Measurements from ENCODE around the gene IFT122.
A peak's percentile ranks its signal among the peaks of the same experiment; 100 is the strongest.

Gene IFT122

DNA sequence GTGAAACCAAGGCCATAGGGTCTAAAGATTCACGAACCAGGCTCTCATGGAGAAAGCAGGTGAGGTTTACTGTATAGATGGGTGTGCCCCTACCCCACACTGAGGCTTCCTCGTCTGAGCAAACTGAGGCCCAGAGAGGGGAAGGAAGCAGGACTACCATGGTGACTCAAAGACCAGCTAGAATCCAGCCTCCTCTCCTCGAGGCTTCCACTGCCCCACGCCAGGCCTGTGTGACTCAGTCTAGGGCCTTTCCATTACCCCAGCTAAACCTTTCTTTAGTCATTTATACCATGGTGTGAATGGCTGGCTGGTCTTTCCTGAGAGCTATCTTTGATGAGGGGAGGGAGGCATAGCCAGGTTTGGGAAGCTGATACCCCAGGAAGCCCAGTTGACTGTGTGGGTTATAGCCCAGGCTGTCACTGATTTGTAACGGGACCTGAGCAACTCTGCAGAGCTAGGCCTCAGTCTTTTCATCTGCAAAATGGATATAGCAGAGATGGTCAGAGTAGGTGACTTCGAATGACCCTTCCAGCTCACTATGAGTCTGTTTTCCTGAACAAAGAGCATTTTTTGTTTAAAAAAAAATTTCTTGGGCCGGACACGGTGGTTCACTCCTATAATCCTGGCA lies 85.4 kb downstream of the IFT122 start:
- DNase-seq (ENCODE audit: low read depth in 1 of 2, low spot score in 1 of 2): no peak
- TF ChIP-seq, protein P1, sequence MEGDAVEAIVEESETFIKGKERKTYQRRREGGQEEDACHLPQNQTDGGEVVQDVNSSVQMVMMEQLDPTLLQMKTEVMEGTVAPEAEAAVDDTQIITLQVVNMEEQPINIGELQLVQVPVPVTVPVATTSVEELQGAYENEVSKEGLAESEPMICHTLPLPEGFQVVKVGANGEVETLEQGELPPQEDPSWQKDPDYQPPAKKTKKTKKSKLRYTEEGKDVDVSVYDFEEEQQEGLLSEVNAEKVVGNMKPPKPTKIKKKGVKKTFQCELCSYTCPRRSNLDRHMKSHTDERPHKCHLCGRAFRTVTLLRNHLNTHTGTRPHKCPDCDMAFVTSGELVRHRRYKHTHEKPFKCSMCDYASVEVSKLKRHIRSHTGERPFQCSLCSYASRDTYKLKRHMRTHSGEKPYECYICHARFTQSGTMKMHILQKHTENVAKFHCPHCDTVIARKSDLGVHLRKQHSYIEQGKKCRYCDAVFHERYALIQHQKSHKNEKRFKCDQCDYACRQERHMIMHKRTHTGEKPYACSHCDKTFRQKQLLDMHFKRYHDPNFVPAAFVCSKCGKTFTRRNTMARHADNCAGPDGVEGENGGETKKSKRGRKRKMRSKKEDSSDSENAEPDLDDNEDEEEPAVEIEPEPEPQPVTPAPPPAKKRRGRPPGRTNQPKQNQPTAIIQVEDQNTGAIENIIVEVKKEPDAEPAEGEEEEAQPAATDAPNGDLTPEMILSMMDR (IDR thresholded peaks at IDR 0.05; ENCODE audit: insufficient read depth, low read length): no peak
- TF ChIP-seq SPI1 (IDR thresholded peaks at IDR 0.05; ENCODE audit: borderline replicate concordance, low read depth) (no peak), GABPA (IDR thresholded peaks at IDR 0.05; ENCODE audit: low read depth) (no peak), POLR2AphosphoS5 (IDR thresholded peaks at IDR 0.05; ENCODE audit: low read depth) (no peak)
- TF ChIP-seq, protein P2, sequence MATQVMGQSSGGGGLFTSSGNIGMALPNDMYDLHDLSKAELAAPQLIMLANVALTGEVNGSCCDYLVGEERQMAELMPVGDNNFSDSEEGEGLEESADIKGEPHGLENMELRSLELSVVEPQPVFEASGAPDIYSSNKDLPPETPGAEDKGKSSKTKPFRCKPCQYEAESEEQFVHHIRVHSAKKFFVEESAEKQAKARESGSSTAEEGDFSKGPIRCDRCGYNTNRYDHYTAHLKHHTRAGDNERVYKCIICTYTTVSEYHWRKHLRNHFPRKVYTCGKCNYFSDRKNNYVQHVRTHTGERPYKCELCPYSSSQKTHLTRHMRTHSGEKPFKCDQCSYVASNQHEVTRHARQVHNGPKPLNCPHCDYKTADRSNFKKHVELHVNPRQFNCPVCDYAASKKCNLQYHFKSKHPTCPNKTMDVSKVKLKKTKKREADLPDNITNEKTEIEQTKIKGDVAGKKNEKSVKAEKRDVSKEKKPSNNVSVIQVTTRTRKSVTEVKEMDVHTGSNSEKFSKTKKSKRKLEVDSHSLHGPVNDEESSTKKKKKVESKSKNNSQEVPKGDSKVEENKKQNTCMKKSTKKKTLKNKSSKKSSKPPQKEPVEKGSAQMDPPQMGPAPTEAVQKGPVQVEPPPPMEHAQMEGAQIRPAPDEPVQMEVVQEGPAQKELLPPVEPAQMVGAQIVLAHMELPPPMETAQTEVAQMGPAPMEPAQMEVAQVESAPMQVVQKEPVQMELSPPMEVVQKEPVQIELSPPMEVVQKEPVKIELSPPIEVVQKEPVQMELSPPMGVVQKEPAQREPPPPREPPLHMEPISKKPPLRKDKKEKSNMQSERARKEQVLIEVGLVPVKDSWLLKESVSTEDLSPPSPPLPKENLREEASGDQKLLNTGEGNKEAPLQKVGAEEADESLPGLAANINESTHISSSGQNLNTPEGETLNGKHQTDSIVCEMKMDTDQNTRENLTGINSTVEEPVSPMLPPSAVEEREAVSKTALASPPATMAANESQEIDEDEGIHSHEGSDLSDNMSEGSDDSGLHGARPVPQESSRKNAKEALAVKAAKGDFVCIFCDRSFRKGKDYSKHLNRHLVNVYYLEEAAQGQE (IDR thresholded peaks at IDR 0.05; ENCODE audit: insufficient replicate concordance, low read depth): no peak
- H3K4me3 ChIP-seq (replicated peaks; ENCODE audit: insufficient read depth, low read length): no peak overlapping the region

DNA sequence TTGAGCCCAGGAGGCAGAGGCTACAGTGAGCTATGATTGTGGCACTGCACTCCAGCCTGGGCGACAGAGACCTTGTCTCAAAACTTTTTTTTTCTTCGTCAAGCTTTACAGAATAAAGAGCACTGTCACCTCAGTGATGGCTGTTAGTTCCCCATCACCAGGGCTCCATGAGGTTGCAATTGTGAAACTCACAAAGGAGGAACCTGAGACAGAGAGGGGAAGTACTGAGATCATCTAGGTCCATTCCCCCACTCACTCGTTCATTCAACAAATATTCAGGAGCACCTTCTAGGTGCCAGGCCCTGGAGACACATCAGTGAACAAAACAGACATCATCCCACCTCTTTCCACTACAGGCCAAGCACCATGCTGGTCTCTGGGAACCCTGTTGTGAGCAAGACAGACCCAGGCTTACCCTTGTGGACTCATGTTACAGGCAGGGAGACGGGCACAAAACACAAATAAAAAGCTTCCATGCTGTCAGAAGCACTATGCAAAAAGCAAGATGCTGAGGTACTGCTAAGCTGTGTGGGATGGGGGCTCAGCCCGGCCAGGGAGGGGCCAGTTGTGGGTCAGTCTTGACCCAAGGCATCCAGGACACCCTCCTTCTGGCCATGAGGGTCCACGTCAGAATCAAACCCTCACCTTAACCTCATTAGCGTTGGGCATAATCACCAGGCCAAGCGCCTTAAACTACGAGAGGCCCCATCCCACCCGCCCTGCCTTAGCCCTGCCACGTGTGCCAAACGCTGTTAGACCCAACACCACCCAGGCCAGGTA lies 86.3 kb downstream of the IFT122 start:
- TF ChIP-seq SPI1 (IDR thresholded peaks at IDR 0.05; ENCODE audit: borderline replicate concordance, low read depth) (peak; percentile 94), POLR2AphosphoS5 (IDR thresholded peaks at IDR 0.05; ENCODE audit: low read depth) (0 out of 2 replicates have a peak, but pooled peaks have one; percentile 46)
- TF ChIP-seq, protein P2 (IDR thresholded peaks at IDR 0.05; ENCODE audit: insufficient replicate concordance, low read depth): no peak
- TF ChIP-seq, protein P1 (IDR thresholded peaks at IDR 0.05; ENCODE audit: insufficient read depth, low read length): no peak
- no peak overlapping the region for H3K4me3 ChIP-seq (replicated peaks; ENCODE audit: insufficient read depth, low read length)
- peak overlapping the region; percentile 78 for H3K27ac ChIP-seq (replicated peaks)
- DNase-seq (ENCODE audit: low read depth in 1 of 2, low spot score in 1 of 2): peak; percentile 85 to 93
- no peaks in the 10 kb centered on the region for H3K27me3 ChIP-seq (ENCODE audit: insufficient read depth, poor library complexity, severe bottlenecking)

More for the DNA sequence above, 85.4 kb downstream of the IFT122 start:
- peak overlapping the region; percentile 78 for H3K27ac ChIP-seq (replicated peaks)
- H3K27me3 ChIP-seq (ENCODE audit: insufficient read depth, poor library complexity, severe bottlenecking): no peaks in the 10 kb centered on the region

DNA sequence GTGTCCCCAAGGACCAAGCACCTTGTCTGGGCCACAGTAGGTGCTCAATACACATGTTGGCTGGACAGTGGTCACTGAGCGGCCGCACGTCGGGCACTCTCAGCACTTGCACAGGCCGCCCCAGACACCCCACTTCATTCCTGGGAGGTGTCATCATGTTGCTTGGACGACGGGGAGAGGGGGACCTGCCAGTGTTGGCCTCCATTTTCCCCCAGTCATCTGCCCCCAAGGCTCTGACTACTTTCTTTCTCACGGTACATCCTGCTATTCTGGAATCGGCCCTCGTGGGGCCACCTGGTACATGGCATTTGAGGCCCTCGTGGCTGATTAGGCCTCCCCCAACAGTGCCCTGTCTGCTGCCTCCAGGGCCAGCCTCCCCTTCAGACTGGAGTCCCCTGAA lies 87.2 kb downstream of the IFT122 start:
- Histone ChIP-seq H3K27me3 (ENCODE audit: insufficient read depth, poor library complexity, severe bottlenecking) (no peaks in the 10 kb centered on the region), H3K4me3 (replicated peaks; ENCODE audit: insufficient read depth, low read length) (no peak overlapping the region), H3K27ac (replicated peaks) (peak overlapping the region; percentile 19)
- DNase-seq (ENCODE audit: low read depth in 1 of 2, low spot score in 1 of 2): no peak
- TF ChIP-seq POLR2AphosphoS5 (IDR thresholded peaks at IDR 0.05; ENCODE audit: low read depth) (no peak), GABPA (IDR thresholded peaks at IDR 0.05; ENCODE audit: low read depth) (no peak)
- TF ChIP-seq, protein P2 (IDR thresholded peaks at IDR 0.05; ENCODE audit: insufficient replicate concordance, low read depth): no peak
- TF ChIP-seq, protein P1 (IDR thresholded peaks at IDR 0.05; ENCODE audit: insufficient read depth, low read length): no peak
